GM23338 (cell line): ENCODE results near the gene PTP4A2. TPM values are rescaled to one million over a fixed set of nuclear protein-coding genes. Genes with fewer than 3 reads are reported as not detected.

Experiments
- ATAC-seq: fragments of 200-7000 bp; cut with Tn5 transposase; 3 replicates; pipeline ENCODE4 v1.9.1; 2020
- DNase-seq: peaks from one replicate; pipeline ENCODE4 v3.0.0-alpha.2; 2015; ENCODE audit warnings: low spot score
- H2AFZ ChIP-seq: fragments of 200-600 bp; sonication (generic); 2 replicates; pipeline ENCODE4 v1.8.0; 2016; ENCODE audit warnings: antibody characterized with exemption, mild to moderate bottlenecking, moderate library complexity
- H3F3A ChIP-seq: fragments of 200-600 bp; sonication (generic); replicated peaks from 2 replicates; pipeline ENCODE4 v1.8.0; 2017; ENCODE audit warnings: antibody characterized with exemption, mixed run types, low read depth
- H3K27ac ChIP-seq: fragments of 200-600 bp; sonication (generic); 2 replicates; pipeline ENCODE4 v1.6.1; 2016; ENCODE audit warnings: low read depth
- H3K27me3 ChIP-seq: fragments of 200-600 bp; sonication (generic); 2 replicates; pipeline ENCODE4 v1.8.0; 2016; ENCODE audit warnings: mild to moderate bottlenecking, mixed run types, moderate library complexity; ENCODE audit not compliant: insufficient read depth
- H3K36me3 ChIP-seq: fragments of 200-600 bp; sonication (generic); 2 replicates; pipeline ENCODE4 v1.8.0; 2016; ENCODE audit warnings: mild to moderate bottlenecking; ENCODE audit not compliant: insufficient read depth
- H3K4me1 ChIP-seq: fragments of 200-600 bp; sonication (generic); 2 replicates; pipeline ENCODE4 v1.8.0; 2016; ENCODE audit warnings: mild to moderate bottlenecking, moderate library complexity; ENCODE audit not compliant: insufficient read depth
- H3K4me2 ChIP-seq: fragments of 200-600 bp; sonication (generic); 2 replicates; pipeline ENCODE4 v1.7.1; 2017; ENCODE audit warnings: mixed run types
- H3K4me3 ChIP-seq: fragments of 200-600 bp; sonication (generic); 2 replicates; pipeline ENCODE4 v1.6.1; 2016; ENCODE audit warnings: mixed run types
- H3K79me2 ChIP-seq: fragments of 200-600 bp; sonication (generic); replicated peaks from 2 replicates; pipeline ENCODE4 v1.8.0; 2017; ENCODE audit warnings: mild to moderate bottlenecking; ENCODE audit not compliant: insufficient read depth
- H3K9me2 ChIP-seq: fragments of 200-600 bp; sonication (generic); 2 replicates; pipeline ENCODE4 v1.8.0; 2017; ENCODE audit not compliant: insufficient read depth
- H4K20me1 ChIP-seq: fragments of 200-600 bp; sonication (generic); replicated peaks from 2 replicates; pipeline ENCODE4 v1.8.0; 2017; ENCODE audit warnings: mild to moderate bottlenecking; ENCODE audit not compliant: insufficient read depth
- H3K27ac Mint-ChIP-seq: 2 replicates; pipeline ENCODE4 v1.8.0; 2020; ENCODE audit warnings: inconsistent platforms, mild to moderate bottlenecking, moderate library complexity, mixed read lengths
- H3K27me3 Mint-ChIP-seq: 3 replicates; pipeline ENCODE4 v1.8.0; 2022; ENCODE audit warnings: low read depth, mild to moderate bottlenecking, moderate library complexity, mixed read lengths, inconsistent platforms; ENCODE audit not compliant: insufficient read depth, poor library complexity
- H3K36me3 Mint-ChIP-seq: 3 replicates; pipeline ENCODE4 v1.8.0; 2021; ENCODE audit warnings: low read depth, mild to moderate bottlenecking, inconsistent platforms, moderate library complexity, mixed read lengths
- H3K4me1 Mint-ChIP-seq: 3 replicates; pipeline ENCODE4 v1.8.0; 2020; ENCODE audit warnings: mild to moderate bottlenecking, inconsistent platforms, mixed read lengths
- H3K4me3 Mint-ChIP-seq: 3 replicates; pipeline ENCODE4 v1.8.0; 2021; ENCODE audit warnings: moderate library complexity, mild to moderate bottlenecking, inconsistent platforms, mixed read lengths
- H3K9me3 Mint-ChIP-seq: 3 replicates; pipeline ENCODE4 v1.8.0; 2020; ENCODE audit warnings: moderate library complexity, mild to moderate bottlenecking, inconsistent platforms, mixed read lengths
- EZH2 ChIP-seq: fragments of 200-600 bp; sonication (generic); IDR thresholded peaks from one replicate; pipeline ENCODE4 v1.8.0; 2017; ENCODE audit warnings: antibody characterized with exemption, mild to moderate bottlenecking, low read depth; ENCODE audit not compliant: unreplicated experiment
- EZH2phosphoT487 ChIP-seq: fragments of 200-600 bp; sonication (generic); IDR thresholded peaks from one replicate; pipeline ENCODE4 v1.8.1; 2018; ENCODE audit warnings: antibody characterized with exemption; ENCODE audit not compliant: unreplicated experiment
- JUNB ChIP-seq: IDR thresholded peaks from one replicate; pipeline ENCODE4 v1.6.1; 2016; ENCODE audit warnings: antibody characterized with exemption; ENCODE audit not compliant: unreplicated experiment
- NANOG ChIP-seq: IDR thresholded peaks from 2 replicates; pipeline ENCODE4 v1.6.1; 2016; ENCODE audit warnings: antibody characterized with exemption, borderline replicate concordance
- POLR2AphosphoS5 ChIP-seq: IDR thresholded peaks from 2 replicates; pipeline ENCODE4 v1.6.1; 2016; ENCODE audit warnings: antibody characterized with exemption, low read depth
- STAT1 ChIP-seq: IDR thresholded peaks from one replicate; pipeline ENCODE4 v1.6.1; 2016; ENCODE audit warnings: antibody characterized with exemption; ENCODE audit not compliant: unreplicated experiment
- ZNF114 ChIP-seq: fragments of 250-450 bp; sonication (Bioruptor Pico); IDR thresholded peaks from 2 replicates; pipeline ENCODE4 v1.5.0; 2020; ENCODE audit warnings: mild to moderate bottlenecking, moderate library complexity
- ZNF331 ChIP-seq: fragments of 250-450 bp; sonication (Bioruptor Pico); IDR thresholded peaks from 2 replicates; pipeline ENCODE4 v1.5.0; 2020; ENCODE audit warnings: low read depth, mild to moderate bottlenecking, moderate library complexity
- polyA plus RNA-seq: library from polyadenylated mRNA; unstranded; fragments of >200 nt; fragmentation: Nextera tagmentation; extraction: Ambion mirVana; gene quantifications from 2 replicates; pipeline ENCODE4 v1.2.1, GENCODE V29; 2016
- total RNA-seq: library from RNA; depleted of rRNA; stranded (reverse); fragments of >200 nt; shearing (Covaris generic); gene quantifications from 2 replicates; pipeline ENCODE4 v1.2.3, GENCODE V29; 2014
- TF ChIP-seq, protein P1 (sequence below): IDR thresholded peaks from 2 replicates; pipeline ENCODE4 v1.6.1; 2016; ENCODE audit warnings: antibody characterized with exemption
- TF ChIP-seq, protein P2 (sequence below), 2 experiments: fragments of 200-600 bp in 1 of 2; sonication (generic) in 1 of 2; conservative IDR thresholded peaks; 2 replicates each; pipeline versions ENCODE4 v1.5.1 to v1.6.1; 2016 to 2017; ENCODE audit warnings: antibody characterized with exemption in 2 of 2, low read depth in 2 of 2, mild to moderate bottlenecking in 2 of 2, moderate library complexity in 1 of 2
- TF ChIP-seq, protein P3 (sequence below): fragments of 250-450 bp; sonication (Bioruptor Pico); IDR thresholded peaks from 2 replicates; pipeline ENCODE4 v1.5.0; 2020; ENCODE audit warnings: mild to moderate bottlenecking, moderate library complexity

PTP4A2 gene
- total and polyA plus RNA-seq, 2 experiments from 2014 or later: 153 to 260 TPM

DNA sequence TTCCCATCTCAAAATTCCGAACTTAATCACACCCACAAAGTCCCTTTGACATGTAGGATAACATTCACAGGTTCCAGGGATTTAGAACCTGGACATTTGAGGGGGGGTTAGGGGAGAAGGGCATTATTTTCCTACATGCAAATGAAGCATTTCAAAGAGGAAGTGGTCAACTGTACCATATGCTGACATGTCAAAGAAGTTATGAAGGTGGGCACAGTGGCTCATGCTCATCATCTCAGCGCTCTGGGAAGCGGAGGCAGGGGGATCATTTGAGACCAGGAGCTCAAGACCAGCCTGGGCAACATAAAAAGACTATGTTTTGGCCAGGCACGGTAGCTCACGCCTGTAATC lies 35.7 kb downstream of the PTP4A2 start:
- Mint-ChIP-seq H3K9me3 (peaks cover 4% of the 10 kb centered on the region; the same call in 1 of the 3 replicates), H3K36me3 (peaks cover 10% of the 10 kb centered on the region), H3K27ac (no peak overlapping the region), H3K4me1 (no peaks in the 10 kb centered on the region), H3K27me3 (peaks cover 9% of the 10 kb centered on the region), H3K4me3 (no peak overlapping the region)
- H3K4me3 ChIP-seq: no peak overlapping the region
- H2AFZ ChIP-seq: no peak overlapping the region
- H4K20me1 ChIP-seq: no peaks in the 10 kb centered on the region; the same call in 1 of the 2 replicates
- no peak for ATAC-seq
- no peaks in the 10 kb centered on the region for H3K4me1 ChIP-seq
- H3K27me3 ChIP-seq: no peaks in the 10 kb centered on the region
- no peak for TF ChIP-seq POLR2AphosphoS5
- TF ChIP-seq, protein P1, sequence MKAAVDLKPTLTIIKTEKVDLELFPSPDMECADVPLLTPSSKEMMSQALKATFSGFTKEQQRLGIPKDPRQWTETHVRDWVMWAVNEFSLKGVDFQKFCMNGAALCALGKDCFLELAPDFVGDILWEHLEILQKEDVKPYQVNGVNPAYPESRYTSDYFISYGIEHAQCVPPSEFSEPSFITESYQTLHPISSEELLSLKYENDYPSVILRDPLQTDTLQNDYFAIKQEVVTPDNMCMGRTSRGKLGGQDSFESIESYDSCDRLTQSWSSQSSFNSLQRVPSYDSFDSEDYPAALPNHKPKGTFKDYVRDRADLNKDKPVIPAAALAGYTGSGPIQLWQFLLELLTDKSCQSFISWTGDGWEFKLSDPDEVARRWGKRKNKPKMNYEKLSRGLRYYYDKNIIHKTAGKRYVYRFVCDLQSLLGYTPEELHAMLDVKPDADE: no peak
- TF ChIP-seq EZH2phosphoT487: no peak
- TF ChIP-seq ZNF331 (CRISPR knock-in tag): no peak
- TF ChIP-seq, protein P2, sequence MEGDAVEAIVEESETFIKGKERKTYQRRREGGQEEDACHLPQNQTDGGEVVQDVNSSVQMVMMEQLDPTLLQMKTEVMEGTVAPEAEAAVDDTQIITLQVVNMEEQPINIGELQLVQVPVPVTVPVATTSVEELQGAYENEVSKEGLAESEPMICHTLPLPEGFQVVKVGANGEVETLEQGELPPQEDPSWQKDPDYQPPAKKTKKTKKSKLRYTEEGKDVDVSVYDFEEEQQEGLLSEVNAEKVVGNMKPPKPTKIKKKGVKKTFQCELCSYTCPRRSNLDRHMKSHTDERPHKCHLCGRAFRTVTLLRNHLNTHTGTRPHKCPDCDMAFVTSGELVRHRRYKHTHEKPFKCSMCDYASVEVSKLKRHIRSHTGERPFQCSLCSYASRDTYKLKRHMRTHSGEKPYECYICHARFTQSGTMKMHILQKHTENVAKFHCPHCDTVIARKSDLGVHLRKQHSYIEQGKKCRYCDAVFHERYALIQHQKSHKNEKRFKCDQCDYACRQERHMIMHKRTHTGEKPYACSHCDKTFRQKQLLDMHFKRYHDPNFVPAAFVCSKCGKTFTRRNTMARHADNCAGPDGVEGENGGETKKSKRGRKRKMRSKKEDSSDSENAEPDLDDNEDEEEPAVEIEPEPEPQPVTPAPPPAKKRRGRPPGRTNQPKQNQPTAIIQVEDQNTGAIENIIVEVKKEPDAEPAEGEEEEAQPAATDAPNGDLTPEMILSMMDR (conservative IDR thresholded peaks at IDR 0.05; ENCODE audit: low read depth in 2 of 2): no peak
- no peak for TF ChIP-seq STAT1
- no peak overlapping the region for H3K27ac ChIP-seq
- H3K36me3 ChIP-seq: peaks cover 4% of the 10 kb centered on the region; the same call in 1 of the 2 replicates
- 0 out of 2 replicates have a peak, but pooled peaks cover 3% of the 10 kb centered on the region for H3F3A ChIP-seq
- no peaks in the 10 kb centered on the region for H3K79me2 ChIP-seq
- no peak overlapping the region for H3K4me2 ChIP-seq
- no peak for DNase-seq
- no peaks in the 10 kb centered on the region for H3K9me2 ChIP-seq

DNA sequence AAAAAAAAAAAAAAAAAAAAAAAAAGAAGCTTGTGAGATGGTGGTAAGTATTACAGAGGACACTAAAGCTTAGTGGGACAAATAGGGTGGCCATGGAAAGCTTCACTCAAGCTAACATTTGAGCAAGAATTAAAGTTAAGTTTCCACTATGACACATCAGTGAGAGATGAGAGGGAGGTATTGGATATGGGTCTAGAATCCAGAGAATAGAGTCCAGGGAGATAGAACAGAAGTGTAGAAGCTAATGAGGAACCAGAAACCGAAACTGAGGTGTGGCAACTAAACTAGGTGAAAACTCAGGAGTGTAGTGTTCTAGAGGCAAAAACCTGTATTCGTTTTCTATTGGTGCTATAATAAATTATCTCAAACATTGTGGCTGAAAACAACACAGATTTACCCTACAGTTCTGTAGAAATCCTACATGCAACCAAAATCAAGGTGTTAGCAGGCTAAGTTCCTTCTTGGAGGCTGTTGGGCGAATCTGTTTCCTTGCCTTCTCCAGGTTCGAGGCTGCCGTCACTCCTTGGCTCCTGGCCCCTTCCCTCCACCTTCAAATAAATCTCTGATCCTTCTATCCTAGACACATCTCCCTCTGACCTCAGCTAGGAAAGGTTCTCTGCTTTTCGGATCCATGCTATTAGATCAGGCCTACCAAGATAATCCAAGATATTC lies 36.2 kb downstream of the PTP4A2 start:
- Mint-ChIP-seq H3K27me3 (peaks cover 9% of the 10 kb centered on the region), H3K36me3 (peaks cover 5% of the 10 kb centered on the region; the same call in 2 of the 3 replicates), H3K9me3 (peaks cover 4% of the 10 kb centered on the region; the same call in 1 of the 3 replicates), H3K27ac (no peak overlapping the region), H3K4me3 (no peak overlapping the region), H3K4me1 (no peaks in the 10 kb centered on the region)
- Histone ChIP-seq H3K27ac (no peak overlapping the region), H2AFZ (no peak overlapping the region), H3F3A (0 out of 2 replicates have a peak, but pooled peaks cover 3% of the 10 kb centered on the region), H3K9me2 (no peaks in the 10 kb centered on the region), H3K36me3 (no peaks in the 10 kb centered on the region), H3K79me2 (no peaks in the 10 kb centered on the region), H3K4me2 (no peak overlapping the region), H3K4me3 (no peak overlapping the region), H3K4me1 (no peaks in the 10 kb centered on the region), H4K20me1 (no peaks in the 10 kb centered on the region; the same call in 1 of the 2 replicates), H3K27me3 (no peaks in the 10 kb centered on the region)
- DNase-seq (no peak), ATAC-seq (no peak)
- TF ChIP-seq, protein P3, sequence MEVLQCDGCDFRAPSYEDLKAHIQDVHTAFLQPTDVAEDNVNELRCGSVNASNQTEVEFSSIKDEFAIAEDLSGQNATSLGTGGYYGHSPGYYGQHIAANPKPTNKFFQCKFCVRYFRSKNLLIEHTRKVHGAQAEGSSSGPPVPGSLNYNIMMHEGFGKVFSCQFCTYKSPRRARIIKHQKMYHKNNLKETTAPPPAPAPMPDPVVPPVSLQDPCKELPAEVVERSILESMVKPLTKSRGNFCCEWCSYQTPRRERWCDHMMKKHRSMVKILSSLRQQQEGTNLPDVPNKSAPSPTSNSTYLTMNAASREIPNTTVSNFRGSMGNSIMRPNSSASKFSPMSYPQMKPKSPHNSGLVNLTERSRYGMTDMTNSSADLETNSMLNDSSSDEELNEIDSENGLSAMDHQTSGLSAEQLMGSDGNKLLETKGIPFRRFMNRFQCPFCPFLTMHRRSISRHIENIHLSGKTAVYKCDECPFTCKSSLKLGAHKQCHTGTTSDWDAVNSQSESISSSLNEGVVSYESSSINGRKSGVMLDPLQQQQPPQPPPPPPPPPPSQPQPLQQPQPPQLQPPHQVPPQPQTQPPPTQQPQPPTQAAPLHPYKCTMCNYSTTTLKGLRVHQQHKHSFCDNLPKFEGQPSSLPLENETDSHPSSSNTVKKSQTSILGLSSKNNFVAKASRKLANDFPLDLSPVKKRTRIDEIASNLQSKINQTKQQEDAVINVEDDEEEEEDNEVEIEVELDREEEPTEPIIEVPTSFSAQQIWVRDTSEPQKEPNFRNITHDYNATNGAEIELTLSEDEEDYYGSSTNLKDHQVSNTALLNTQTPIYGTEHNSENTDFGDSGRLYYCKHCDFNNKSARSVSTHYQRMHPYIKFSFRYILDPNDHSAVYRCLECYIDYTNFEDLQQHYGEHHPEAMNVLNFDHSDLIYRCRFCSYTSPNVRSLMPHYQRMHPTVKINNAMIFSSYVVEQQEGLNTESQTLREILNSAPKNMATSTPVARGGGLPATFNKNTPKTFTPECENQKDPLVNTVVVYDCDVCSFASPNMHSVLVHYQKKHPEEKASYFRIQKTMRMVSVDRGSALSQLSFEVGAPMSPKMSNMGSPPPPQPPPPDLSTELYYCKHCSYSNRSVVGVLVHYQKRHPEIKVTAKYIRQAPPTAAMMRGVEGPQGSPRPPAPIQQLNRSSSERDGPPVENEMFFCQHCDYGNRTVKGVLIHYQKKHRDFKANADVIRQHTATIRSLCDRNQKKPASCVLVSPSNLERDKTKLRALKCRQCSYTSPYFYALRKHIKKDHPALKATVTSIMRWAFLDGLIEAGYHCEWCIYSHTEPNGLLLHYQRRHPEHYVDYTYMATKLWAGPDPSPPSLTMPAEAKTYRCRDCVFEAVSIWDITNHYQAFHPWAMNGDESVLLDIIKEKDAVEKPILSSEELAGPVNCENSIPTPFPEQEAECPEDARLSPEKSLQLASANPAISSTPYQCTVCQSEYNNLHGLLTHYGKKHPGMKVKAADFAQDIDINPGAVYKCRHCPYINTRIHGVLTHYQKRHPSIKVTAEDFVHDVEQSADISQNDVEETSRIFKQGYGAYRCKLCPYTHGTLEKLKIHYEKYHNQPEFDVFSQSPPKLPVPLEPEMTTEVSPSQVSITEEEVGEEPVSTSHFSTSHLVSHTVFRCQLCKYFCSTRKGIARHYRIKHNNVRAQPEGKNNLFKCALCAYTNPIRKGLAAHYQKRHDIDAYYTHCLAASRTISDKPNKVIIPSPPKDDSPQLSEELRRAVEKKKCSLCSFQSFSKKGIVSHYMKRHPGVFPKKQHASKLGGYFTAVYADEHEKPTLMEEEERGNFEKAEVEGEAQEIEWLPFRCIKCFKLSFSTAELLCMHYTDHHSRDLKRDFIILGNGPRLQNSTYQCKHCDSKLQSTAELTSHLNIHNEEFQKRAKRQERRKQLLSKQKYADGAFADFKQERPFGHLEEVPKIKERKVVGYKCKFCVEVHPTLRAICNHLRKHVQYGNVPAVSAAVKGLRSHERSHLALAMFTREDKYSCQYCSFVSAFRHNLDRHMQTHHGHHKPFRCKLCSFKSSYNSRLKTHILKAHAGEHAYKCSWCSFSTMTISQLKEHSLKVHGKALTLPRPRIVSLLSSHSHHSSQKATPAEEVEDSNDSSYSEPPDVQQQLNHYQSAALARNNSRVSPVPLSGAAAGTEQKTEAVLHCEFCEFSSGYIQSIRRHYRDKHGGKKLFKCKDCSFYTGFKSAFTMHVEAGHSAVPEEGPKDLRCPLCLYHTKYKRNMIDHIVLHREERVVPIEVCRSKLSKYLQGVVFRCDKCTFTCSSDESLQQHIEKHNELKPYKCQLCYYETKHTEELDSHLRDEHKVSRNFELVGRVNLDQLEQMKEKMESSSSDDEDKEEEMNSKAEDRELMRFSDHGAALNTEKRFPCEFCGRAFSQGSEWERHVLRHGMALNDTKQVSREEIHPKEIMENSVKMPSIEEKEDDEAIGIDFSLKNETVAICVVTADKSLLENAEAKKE (CRISPR knock-in tag): no peak
- TF ChIP-seq EZH2: no peak
- no peak for TF ChIP-seq JUNB
- no peak for TF ChIP-seq NANOG
- TF ChIP-seq, protein P1: no peak
- no peak for TF ChIP-seq EZH2phosphoT487
- no peak for TF ChIP-seq ZNF331 (CRISPR knock-in tag)
- TF ChIP-seq POLR2AphosphoS5: no peak
- no peak for TF ChIP-seq ZNF114
